SU-DHL-6 (cell line): ENCODE measurements around the gene NSMCE1.

Source experiments
- H2AFZ ChIP-seq: fragments of 200-600 bp; sonication (generic); 2 replicates; pipeline ENCODE4 v1.6.1; 2014; ENCODE audit warnings: low read depth, mild to moderate bottlenecking, moderate library complexity, mixed read lengths, antibody characterized with exemption, low read length; ENCODE audit not compliant: severe bottlenecking
- H3F3A ChIP-seq: fragments of 200-600 bp; shearing (Covaris generic); 2 replicates; pipeline ENCODE4 v1.6.0; 2016; ENCODE audit warnings: antibody characterized with exemption, mild to moderate bottlenecking; ENCODE audit not compliant: insufficient read depth
- H3K27ac ChIP-seq: fragments of 200-600 bp; sonication (generic); 2 replicates; pipeline ENCODE4 v1.5.1; 2016; ENCODE audit warnings: low read depth, mild to moderate bottlenecking, low read length, moderate library complexity, mixed read lengths
- H3K27me3 ChIP-seq: fragments of 200-600 bp; sonication (generic), shearing (Covaris generic); 2 replicates; pipeline ENCODE4 v1.6.0; 2014; ENCODE audit warnings: mild to moderate bottlenecking, low read length
- H3K36me3 ChIP-seq: fragments of 200-600 bp; sonication (generic); 2 replicates; pipeline ENCODE4 v1.6.1; 2014; ENCODE audit warnings: mild to moderate bottlenecking, low read length, mixed read lengths
- H3K4me2 ChIP-seq: fragments of 300-600, 200-600 bp; shearing (Covaris generic), sonication (generic); 2 replicates; pipeline ENCODE4 v1.6.0; 2014; ENCODE audit warnings: low read length, low read depth, mild to moderate bottlenecking; ENCODE audit not compliant: poor library complexity, severe bottlenecking
- H3K4me3 ChIP-seq: fragments of 200-600 bp; sonication (generic); 2 replicates; pipeline ENCODE4 v1.5.1; 2014; ENCODE audit warnings: antibody characterized with exemption, low read length, mild to moderate bottlenecking, mixed read lengths; ENCODE audit not compliant: insufficient read depth, poor library complexity, severe bottlenecking
- H3K79me2 ChIP-seq: fragments of 200-600 bp; sonication (generic); 2 replicates; pipeline ENCODE4 v1.6.1; 2014; ENCODE audit warnings: mild to moderate bottlenecking, low read length, moderate library complexity; ENCODE audit not compliant: insufficient read depth
- H3K9ac ChIP-seq: fragments of 200-600 bp; sonication (generic); 2 replicates; pipeline ENCODE4 v1.7.0; 2014; ENCODE audit warnings: mild to moderate bottlenecking, low read length
- H3K9me2 ChIP-seq: fragments of 200-600 bp; sonication (generic); replicated peaks from 2 replicates; pipeline ENCODE4 v1.6.1; 2014; ENCODE audit warnings: low read length; ENCODE audit not compliant: insufficient read depth
- H3K9me3 ChIP-seq: fragments of 200-600 bp; sonication (generic); 2 replicates; pipeline ENCODE4 v1.6.1; 2014; ENCODE audit warnings: low read length, mixed read lengths; ENCODE audit not compliant: insufficient read depth
- H4K20me1 ChIP-seq: fragments of 200-600 bp; sonication (generic); 2 replicates; pipeline ENCODE4 v1.6.1; 2014; ENCODE audit warnings: low read depth, mild to moderate bottlenecking, antibody characterized with exemption, low read length, moderate library complexity, mixed read lengths
- EZH2phosphoT487 ChIP-seq: fragments of 200-600 bp; sonication (generic), shearing (Covaris generic); conservative IDR thresholded peaks from 2 replicates; pipeline ENCODE4 v1.6.1; 2018; ENCODE audit warnings: mild to moderate bottlenecking, antibody characterized with exemption, low read length, moderate library complexity, mixed read lengths
- TF ChIP-seq, protein P1 (sequence below): fragments of 200-600 bp; sonication (generic); IDR thresholded peaks from one replicate; pipeline ENCODE4 v1.5.1; 2017; ENCODE audit warnings: antibody characterized with exemption, mild to moderate bottlenecking, low read length, moderate library complexity; ENCODE audit not compliant: insufficient read depth, poor library complexity, severe bottlenecking

Gene NSMCE1

DNA sequence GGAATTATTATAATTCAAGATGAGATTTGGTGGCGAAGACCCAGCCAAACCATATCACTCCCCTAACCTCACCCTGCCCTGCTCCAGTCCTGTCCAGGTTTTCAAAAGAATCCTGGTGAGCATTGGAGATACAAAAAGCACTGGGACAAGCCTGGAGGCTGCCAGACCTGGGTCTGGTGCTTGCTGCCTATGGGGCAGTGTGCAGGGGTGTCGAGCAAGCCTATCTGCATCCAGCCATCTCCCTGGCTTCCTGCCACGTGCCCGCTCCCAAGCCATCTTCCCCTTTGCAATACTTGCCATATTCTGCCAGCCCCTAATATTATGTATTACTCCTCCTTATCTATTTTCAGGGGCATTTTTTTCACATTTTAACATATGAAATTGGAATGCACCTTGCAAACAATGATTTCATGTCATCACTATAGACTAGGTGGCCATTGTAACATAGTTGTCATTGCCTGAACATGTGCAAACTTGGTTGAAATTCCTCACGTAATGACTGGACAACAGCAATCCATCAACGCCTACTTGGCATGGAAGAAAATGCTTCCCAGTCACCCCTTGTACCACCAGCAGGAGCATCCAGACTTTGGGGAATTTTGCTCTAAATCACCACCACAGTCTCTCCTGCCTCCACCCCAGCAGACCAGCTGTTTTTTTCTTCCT lies 73.4 kb downstream of the NSMCE1 start:
- no peaks in the 10 kb centered on the region for H3K27me3 ChIP-seq
- no peak overlapping the region for H3K27ac ChIP-seq
- H3K36me3 ChIP-seq: no peaks in the 10 kb centered on the region
- no peak overlapping the region for H3K4me2 ChIP-seq
- TF ChIP-seq, protein P1, sequence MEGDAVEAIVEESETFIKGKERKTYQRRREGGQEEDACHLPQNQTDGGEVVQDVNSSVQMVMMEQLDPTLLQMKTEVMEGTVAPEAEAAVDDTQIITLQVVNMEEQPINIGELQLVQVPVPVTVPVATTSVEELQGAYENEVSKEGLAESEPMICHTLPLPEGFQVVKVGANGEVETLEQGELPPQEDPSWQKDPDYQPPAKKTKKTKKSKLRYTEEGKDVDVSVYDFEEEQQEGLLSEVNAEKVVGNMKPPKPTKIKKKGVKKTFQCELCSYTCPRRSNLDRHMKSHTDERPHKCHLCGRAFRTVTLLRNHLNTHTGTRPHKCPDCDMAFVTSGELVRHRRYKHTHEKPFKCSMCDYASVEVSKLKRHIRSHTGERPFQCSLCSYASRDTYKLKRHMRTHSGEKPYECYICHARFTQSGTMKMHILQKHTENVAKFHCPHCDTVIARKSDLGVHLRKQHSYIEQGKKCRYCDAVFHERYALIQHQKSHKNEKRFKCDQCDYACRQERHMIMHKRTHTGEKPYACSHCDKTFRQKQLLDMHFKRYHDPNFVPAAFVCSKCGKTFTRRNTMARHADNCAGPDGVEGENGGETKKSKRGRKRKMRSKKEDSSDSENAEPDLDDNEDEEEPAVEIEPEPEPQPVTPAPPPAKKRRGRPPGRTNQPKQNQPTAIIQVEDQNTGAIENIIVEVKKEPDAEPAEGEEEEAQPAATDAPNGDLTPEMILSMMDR: no peak
- TF ChIP-seq EZH2phosphoT487: no peak
- H4K20me1 ChIP-seq: no peaks in the 10 kb centered on the region
- no peaks in the 10 kb centered on the region for H3K9me2 ChIP-seq
- H3F3A ChIP-seq: peaks cover 8% of the 10 kb centered on the region; the same call in 1 of the 2 replicates
- no peak overlapping the region for H3K4me3 ChIP-seq
- H3K79me2 ChIP-seq: no peaks in the 10 kb centered on the region
- H2AFZ ChIP-seq: no peak overlapping the region
- no peaks in the 10 kb centered on the region for H3K9me3 ChIP-seq
- no peak overlapping the region for H3K9ac ChIP-seq

DNA sequence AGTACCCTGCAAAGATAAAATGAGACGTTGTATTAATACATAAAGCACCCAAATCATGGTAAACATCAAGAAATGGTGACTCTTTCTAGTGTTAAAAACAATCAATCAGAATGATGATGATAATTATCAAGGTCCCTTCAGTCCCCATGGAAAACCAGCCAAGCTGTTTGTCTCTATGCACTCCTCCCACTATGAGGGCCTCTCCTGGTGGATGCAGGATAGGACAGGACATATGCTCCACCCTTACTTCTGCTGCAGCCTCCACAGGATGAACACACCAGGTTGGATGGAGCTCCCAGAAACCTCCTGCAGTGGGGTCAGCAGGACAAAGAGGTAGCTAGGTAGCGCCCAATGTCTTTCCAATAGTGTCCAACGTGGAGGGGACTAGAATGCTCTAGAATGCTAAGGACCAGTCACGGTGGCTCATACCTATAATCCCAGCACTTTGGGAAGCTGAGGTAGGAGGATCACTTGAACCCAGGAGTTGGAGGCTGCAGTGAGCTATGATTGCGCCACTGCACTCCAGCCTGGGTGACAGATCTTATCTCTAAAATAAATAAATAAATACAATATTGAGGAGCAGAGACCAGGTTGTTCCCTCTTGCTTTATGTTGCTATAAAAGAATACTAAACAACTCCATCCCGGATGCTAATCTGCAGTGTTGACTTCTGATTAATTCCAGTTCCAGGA lies 75.1 kb downstream of the NSMCE1 start:
- Histone ChIP-seq H2AFZ (no peak overlapping the region), H3K36me3 (no peaks in the 10 kb centered on the region), H3K9me3 (no peaks in the 10 kb centered on the region), H3K4me2 (no peak overlapping the region), H4K20me1 (no peaks in the 10 kb centered on the region), H3K27me3 (no peaks in the 10 kb centered on the region), H3K4me3 (no peak overlapping the region), H3K9ac (no peak overlapping the region), H3F3A (no peaks in the 10 kb centered on the region), H3K79me2 (no peaks in the 10 kb centered on the region), H3K9me2 (no peaks in the 10 kb centered on the region), H3K27ac (no peak overlapping the region)
- TF ChIP-seq, protein P1: no peak
- no peak for TF ChIP-seq EZH2phosphoT487

DNA sequence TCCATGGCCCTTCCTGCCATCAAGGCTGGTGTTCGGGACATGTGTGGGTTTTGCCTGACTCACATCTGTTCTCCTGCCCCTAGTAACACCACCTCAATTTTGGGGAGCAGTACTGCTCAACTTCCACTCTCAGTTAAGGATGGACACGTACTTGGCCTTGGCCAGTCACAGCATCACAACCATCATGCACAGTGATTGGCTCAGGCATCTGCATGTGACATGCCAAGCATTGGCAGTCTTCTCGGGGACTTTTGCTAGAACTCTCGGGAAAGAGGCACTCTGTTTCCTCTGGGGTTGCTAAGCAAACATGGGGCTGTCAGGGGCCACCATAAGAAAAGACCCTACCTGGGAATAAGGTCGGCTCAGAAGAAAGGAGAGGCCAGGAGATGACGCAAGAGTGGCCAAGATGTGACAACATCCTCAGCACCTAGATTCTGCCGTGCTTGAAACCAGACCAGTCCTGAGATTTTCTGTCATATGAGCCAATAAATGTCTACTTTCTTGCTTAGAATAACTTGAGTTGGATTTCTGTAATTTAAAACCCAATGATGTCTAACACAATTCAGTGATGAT lies 77.1 kb downstream of the NSMCE1 start:
- H3K9me2 ChIP-seq: no peaks in the 10 kb centered on the region
- H3K36me3 ChIP-seq: no peaks in the 10 kb centered on the region
- no peak overlapping the region for H2AFZ ChIP-seq
- TF ChIP-seq, protein P1: no peak
- no peak for TF ChIP-seq EZH2phosphoT487
- H3K4me3 ChIP-seq: no peak overlapping the region
- H3K9ac ChIP-seq: no peak overlapping the region
- H3K79me2 ChIP-seq: no peaks in the 10 kb centered on the region
- no peaks in the 10 kb centered on the region for H3K9me3 ChIP-seq
- H3K27ac ChIP-seq: no peak overlapping the region
- H3K27me3 ChIP-seq: no peaks in the 10 kb centered on the region
- H3F3A ChIP-seq: no peaks in the 10 kb centered on the region
- H3K4me2 ChIP-seq: no peak overlapping the region
- no peaks in the 10 kb centered on the region for H4K20me1 ChIP-seq
